Caco-2 (cell line): ENCODE data around the gene DCD. TPM values are rescaled to one million over a fixed set of nuclear protein-coding genes. Genes with fewer than 3 reads are reported as not detected.

Experiments used
- BruUV-seq: library from RNA; stranded (reverse); fragments of 400-500 nt; replicated peaks from 2 replicates; lab custom pipeline; 2021; lab: Mats Ljungman, UMichigan
- CTCF ChIA-PET: fragments of 300-600 bp; sonication (Branson Sonifier 250); formaldehyde crosslinking; loops from one replicate; lab custom pipeline; 2022; ENCODE audit warnings: antibody characterized with exemption; lab: Charles Lee
- POLR2A ChIA-PET: fragments of 300-600 bp; sonication (Branson Sonifier 250); formaldehyde crosslinking; loops from one replicate; lab custom pipeline; 2022; ENCODE audit warnings: antibody characterized with exemption; lab: Charles Lee
- DNase-seq, 2 experiments: peaks; one replicate each; pipeline versions ENCODE4 v3.0.0 to v3.0.0-alpha.2; 2020 to 2022
- H3K27me3 ChIP-seq: replicated peaks from 2 replicates; pipeline ENCODE4 v1.6.0; 2011; ENCODE audit warnings: low read length; ENCODE audit not compliant: control insufficient read depth, insufficient read depth
- H3K36me3 ChIP-seq: 2 replicates; pipeline ENCODE4 v1.5.1; 2011; ENCODE audit warnings: low read length; ENCODE audit not compliant: control insufficient read depth, insufficient read depth
- H3K4me1 ChIP-seq: fragments of 250-450 bp; sonication (Bioruptor Pico); 2 replicates; pipeline ENCODE4 v1.5.1; 2020; ENCODE audit warnings: mild to moderate bottlenecking
- H3K4me3 ChIP-seq: 2 replicates; pipeline ENCODE4 v1.5.1; 2011; ENCODE audit warnings: low read depth, mild to moderate bottlenecking, control low read depth, low read length
- H3K9me3 ChIP-seq: fragments of 250-450 bp; sonication (Bioruptor Pico); 2 replicates; pipeline ENCODE4 v1.5.1; 2020; ENCODE audit warnings: mild to moderate bottlenecking, moderate library complexity
- H3K27ac Mint-ChIP-seq: one replicate; pipeline ENCODE4 v1.8.0; 2022; ENCODE audit warnings: mixed read lengths; ENCODE audit not compliant: unreplicated experiment
- H3K27me3 Mint-ChIP-seq: one replicate; pipeline ENCODE4 v1.8.0; 2022; ENCODE audit warnings: mixed read lengths; ENCODE audit not compliant: insufficient read depth, unreplicated experiment
- H3K36me3 Mint-ChIP-seq: one replicate; pipeline ENCODE4 v1.8.0; 2022; ENCODE audit warnings: mild to moderate bottlenecking, mixed read lengths; ENCODE audit not compliant: insufficient read depth, unreplicated experiment
- H3K4me1 Mint-ChIP-seq: one replicate; pipeline ENCODE4 v1.8.0; 2022; ENCODE audit warnings: low read depth, mixed read lengths; ENCODE audit not compliant: unreplicated experiment
- H3K4me3 Mint-ChIP-seq: one replicate; pipeline ENCODE4 v1.8.0; 2022; ENCODE audit warnings: mild to moderate bottlenecking, moderate library complexity, mixed read lengths; ENCODE audit not compliant: unreplicated experiment
- H3K9me3 Mint-ChIP-seq: one replicate; pipeline ENCODE4 v1.8.0; 2022; ENCODE audit warnings: mixed read lengths; ENCODE audit not compliant: unreplicated experiment
- intact Hi-C: fragments of 100-400 bp; cut with micrococcal nuclease; formaldehyde crosslinking; loops from one replicate; pipeline ENCODE4 v1.10.0; 2022; ENCODE audit not compliant: unreplicated experiment
- total RNA-seq: library from RNA; stranded (reverse); gene quantifications from 2 replicates; pipeline ENCODE4 v1.2.3, GENCODE V29; 2022
- TF ChIP-seq, protein P1 (sequence below), 2 experiments: fragments of 200-600 bp in 1 of 2; IDR thresholded peaks; 1 replicate in 1 of 2; 2 replicates in 1 of 2; pipeline versions ENCODE4 v1.5.1 to v1.8.0; 2011 to 2022; ENCODE audit warnings: antibody characterized with exemption in 1 of 2, control low read depth in 1 of 2, inconsistent platforms in 1 of 2, low read depth in 1 of 2, low read length in 1 of 2, mild to moderate bottlenecking in 1 of 2, moderate library complexity in 1 of 2; ENCODE audit not compliant: insufficient read depth in 1 of 2, severe bottlenecking in 1 of 2, unreplicated experiment in 1 of 2

The DCD gene
- total RNA-seq, 1 experiment from 2014 or later = not detected

DNA sequence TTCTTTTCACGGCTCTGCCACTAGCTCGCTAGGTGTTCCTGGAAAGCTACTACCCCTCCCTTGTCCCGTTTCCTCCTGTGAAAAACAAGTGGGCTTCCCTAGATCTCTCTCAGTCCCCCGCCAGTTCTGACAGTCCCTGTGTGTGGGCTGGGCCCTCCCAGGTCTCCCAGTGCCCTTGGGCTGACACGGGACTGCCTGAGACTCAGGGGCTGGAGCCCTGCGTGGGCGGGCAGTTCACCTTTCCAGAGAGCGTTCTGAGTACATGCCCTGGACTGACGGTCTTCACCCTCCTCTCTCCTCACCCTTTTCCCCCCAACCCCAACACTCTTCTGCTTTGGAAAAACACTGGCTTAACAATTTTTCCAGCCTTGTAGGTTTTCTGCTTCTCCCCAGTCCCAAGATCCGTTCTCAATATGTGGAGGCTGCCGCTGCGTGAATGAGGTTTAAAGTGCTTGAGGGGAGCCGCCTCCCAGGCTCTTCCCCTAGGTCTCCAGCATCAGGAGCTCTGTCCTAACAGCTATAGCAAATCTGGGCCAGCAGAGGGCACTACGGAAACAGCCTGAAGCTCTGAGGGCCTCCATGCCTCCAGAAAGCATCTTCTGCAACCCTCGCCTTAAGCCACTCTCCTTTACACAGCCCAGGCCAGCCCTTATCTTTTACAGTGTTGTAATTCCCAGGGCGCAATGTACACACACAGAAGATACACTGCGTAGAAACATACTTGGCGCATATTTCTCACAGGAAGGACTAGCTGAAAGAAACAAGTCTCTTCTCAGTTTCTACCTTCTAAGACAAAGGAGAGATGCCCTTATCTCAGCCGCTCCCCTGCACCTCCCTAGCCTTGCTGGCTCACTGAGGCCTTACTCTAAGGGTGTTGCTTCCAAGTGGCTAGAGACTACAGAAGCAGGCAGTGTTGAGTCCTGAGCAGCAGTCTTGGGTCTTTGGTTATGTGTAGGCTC lies 10.4 kb upstream of the DCD start:
- Histone ChIP-seq H3K4me3 (no peak overlapping the region), H3K36me3 (no peaks in the 10 kb centered on the region), H3K4me1 (no peaks in the 10 kb centered on the region), H3K27me3 (no peaks in the 10 kb centered on the region; the same call in 1 of the 2 replicates), H3K9me3 (no peaks in the 10 kb centered on the region)
- peak; percentile 65 to 68 for DNase-seq
- CTCF ChIA-PET = interaction anchor here (0.6 to 1.2 kb wide), 7 partner anchors 21 to 131 kb away, joined by 3 to 4 read pairs (median 4); no protein-coding TSS in a partner anchor
- Mint-ChIP-seq H3K27ac (no peak overlapping the region), H3K9me3 (no peaks in the 10 kb centered on the region), H3K27me3 (peaks cover 16% of the 10 kb centered on the region), H3K36me3 (no peaks in the 10 kb centered on the region), H3K4me3 (no peak overlapping the region), H3K4me1 (no peaks in the 10 kb centered on the region)
- POLR2A ChIA-PET = no interaction called here
- TF ChIP-seq, protein P1, sequence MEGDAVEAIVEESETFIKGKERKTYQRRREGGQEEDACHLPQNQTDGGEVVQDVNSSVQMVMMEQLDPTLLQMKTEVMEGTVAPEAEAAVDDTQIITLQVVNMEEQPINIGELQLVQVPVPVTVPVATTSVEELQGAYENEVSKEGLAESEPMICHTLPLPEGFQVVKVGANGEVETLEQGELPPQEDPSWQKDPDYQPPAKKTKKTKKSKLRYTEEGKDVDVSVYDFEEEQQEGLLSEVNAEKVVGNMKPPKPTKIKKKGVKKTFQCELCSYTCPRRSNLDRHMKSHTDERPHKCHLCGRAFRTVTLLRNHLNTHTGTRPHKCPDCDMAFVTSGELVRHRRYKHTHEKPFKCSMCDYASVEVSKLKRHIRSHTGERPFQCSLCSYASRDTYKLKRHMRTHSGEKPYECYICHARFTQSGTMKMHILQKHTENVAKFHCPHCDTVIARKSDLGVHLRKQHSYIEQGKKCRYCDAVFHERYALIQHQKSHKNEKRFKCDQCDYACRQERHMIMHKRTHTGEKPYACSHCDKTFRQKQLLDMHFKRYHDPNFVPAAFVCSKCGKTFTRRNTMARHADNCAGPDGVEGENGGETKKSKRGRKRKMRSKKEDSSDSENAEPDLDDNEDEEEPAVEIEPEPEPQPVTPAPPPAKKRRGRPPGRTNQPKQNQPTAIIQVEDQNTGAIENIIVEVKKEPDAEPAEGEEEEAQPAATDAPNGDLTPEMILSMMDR (IDR thresholded peaks at IDR 0.05; ENCODE audit: insufficient read depth in 1 of 2, low read depth in 1 of 2, low read length in 1 of 2, severe bottlenecking in 1 of 2, unreplicated experiment in 1 of 2) = peak; percentile 55 to 72
- intact Hi-C loops = no loop called here
- no TSS peak for BruUV-seq

DNA sequence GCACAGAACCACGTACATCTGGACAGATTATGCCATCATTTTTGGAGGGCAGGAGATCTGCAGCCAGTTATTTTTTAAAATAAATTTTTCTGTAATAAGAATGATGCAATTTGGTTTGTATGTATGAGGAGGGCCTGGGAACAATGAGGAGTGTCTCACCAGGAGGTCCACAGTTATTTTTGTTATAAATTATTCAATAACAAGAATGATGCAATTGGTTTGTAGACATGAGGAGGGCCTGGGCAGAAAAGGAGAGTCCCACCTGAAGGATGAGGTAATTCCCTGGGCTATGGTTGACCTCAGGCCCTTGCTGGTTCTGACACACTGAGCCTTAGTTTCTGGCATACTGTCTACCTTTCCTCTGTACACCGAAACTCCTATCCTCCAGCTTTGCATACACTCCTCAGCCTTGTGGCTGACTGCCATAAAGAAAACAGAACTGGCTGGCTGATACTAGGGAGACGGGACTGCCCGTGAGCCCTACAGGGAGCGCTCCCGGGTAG lies 9.0 kb upstream of the DCD start:
- Mint-ChIP-seq H3K9me3 (no peaks in the 10 kb centered on the region), H3K4me3 (no peak overlapping the region), H3K27ac (no peak overlapping the region), H3K27me3 (peaks cover 24% of the 10 kb centered on the region), H3K4me1 (no peaks in the 10 kb centered on the region), H3K36me3 (no peaks in the 10 kb centered on the region)
- ChIA-PET POLR2A (no interaction called here), CTCF (no interaction called here)
- no peak for DNase-seq
- no TSS peak for BruUV-seq
- no peaks in the 10 kb centered on the region for H3K36me3 ChIP-seq
- H3K27me3 ChIP-seq = no peaks in the 10 kb centered on the region; the same call in 1 of the 2 replicates
- intact Hi-C loops = no loop called here
- no peaks in the 10 kb centered on the region for H3K9me3 ChIP-seq
- no peak overlapping the region for H3K4me3 ChIP-seq
- TF ChIP-seq, protein P1 (IDR thresholded peaks at IDR 0.05; ENCODE audit: insufficient read depth in 1 of 2, low read depth in 1 of 2, low read length in 1 of 2, severe bottlenecking in 1 of 2, unreplicated experiment in 1 of 2) = no peak
- no peaks in the 10 kb centered on the region for H3K4me1 ChIP-seq

DNA sequence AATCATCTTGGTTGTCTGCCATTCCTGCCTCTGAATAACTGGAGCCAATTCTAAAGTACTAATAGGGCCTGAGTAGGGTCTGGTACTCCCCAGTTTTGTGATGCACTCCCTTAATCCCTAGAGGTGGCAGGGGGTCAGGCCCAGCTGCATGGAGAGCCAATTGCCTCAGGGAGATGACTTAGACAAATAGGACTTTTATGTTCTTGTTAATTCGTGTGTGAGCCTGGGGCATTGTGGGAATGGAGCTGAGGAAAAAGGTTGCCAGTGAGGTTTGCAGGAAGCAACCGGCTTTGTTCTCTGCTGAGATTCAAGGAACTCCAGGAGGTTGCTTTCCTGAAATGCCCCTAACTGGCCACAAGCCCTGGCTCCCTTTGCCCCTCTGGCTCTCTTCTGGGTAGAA lies 6.8 kb upstream of the DCD start:
- ChIA-PET CTCF (interaction anchor here (0.5 kb wide), 1 partner anchor 16 kb away, joined by 3 read pairs; no protein-coding TSS in a partner anchor), POLR2A (no interaction called here)
- H3K4me1 Mint-ChIP-seq = no peaks in the 10 kb centered on the region
- H3K27ac Mint-ChIP-seq = no peak overlapping the region
- H3K4me3 ChIP-seq = no peak overlapping the region
- DNase-seq = no peak
- TF ChIP-seq, protein P1 (IDR thresholded peaks at IDR 0.05; ENCODE audit: insufficient read depth in 1 of 2, low read depth in 1 of 2, low read length in 1 of 2, severe bottlenecking in 1 of 2, unreplicated experiment in 1 of 2) = no peak
- no peak overlapping the region for H3K4me3 Mint-ChIP-seq
- peaks cover 22% of the 10 kb centered on the region for H3K27me3 Mint-ChIP-seq
- H3K9me3 ChIP-seq = no peaks in the 10 kb centered on the region
- H3K36me3 ChIP-seq = no peaks in the 10 kb centered on the region
- no TSS peak for BruUV-seq
- intact Hi-C loops = no loop called here
- no peaks in the 10 kb centered on the region for H3K27me3 ChIP-seq
- no peaks in the 10 kb centered on the region for H3K9me3 Mint-ChIP-seq
- H3K36me3 Mint-ChIP-seq = no peaks in the 10 kb centered on the region
- H3K4me1 ChIP-seq = no peaks in the 10 kb centered on the region
